HepG2 (cell line): ENCODE results near the gene AMBRA1.

Experiments
- FOXP1 ChIP-seq, 2 experiments: fragments of 450-650 bp in 1 of 2; IDR thresholded peaks; 2 replicates each; pipeline ENCODE4 v1.6.1; 2017 to 2018; ENCODE audit warnings: antibody characterized with exemption in 1 of 2
- GZF1 ChIP-seq: sonication (generic); formaldehyde crosslinking; IDR thresholded peaks from 2 replicates; pipeline ENCODE4 v1.5.1; 2020; ENCODE audit warnings: mild to moderate bottlenecking, missing genetic modification reagents
- SETDB1 ChIP-seq: sonication (generic); formaldehyde crosslinking; IDR thresholded peaks from 2 replicates; pipeline ENCODE4 v1.5.1; 2020; ENCODE audit warnings: missing genetic modification reagents, mild to moderate bottlenecking, borderline replicate concordance
- SP1 ChIP-seq, 2 experiments: fragments of 450-650 bp in 1 of 2; sonication (generic) in 1 of 2; formaldehyde crosslinking in 1 of 2; IDR thresholded peaks; 2 replicates each; pipeline versions ENCODE4 v1.4.0 to v1.6.1; 2016 to 2020; ENCODE audit warnings: missing genetic modification reagents in 1 of 2
- XRCC5 ChIP-seq: fragments of 200-400 bp; formaldehyde crosslinking; optimal IDR thresholded peaks from 2 replicates; pipeline ENCODE3; 2017; ENCODE audit warnings: mild to moderate bottlenecking, low read length
- ZKSCAN1 ChIP-seq: fragments of 150-350 bp; IDR thresholded peaks from 2 replicates; pipeline ENCODE4 v1.6.1; 2014; ENCODE audit warnings: low read length
- ZNF138 ChIP-seq: sonication (generic); formaldehyde crosslinking; IDR thresholded peaks from 2 replicates; pipeline ENCODE4 v1.5.0; 2020; ENCODE audit warnings: mild to moderate bottlenecking, low read depth, missing genetic modification reagents
- ZNF274 ChIP-seq: sonication (generic); formaldehyde crosslinking; IDR thresholded peaks from 2 replicates; pipeline ENCODE4 v1.5.1; 2020; ENCODE audit warnings: mild to moderate bottlenecking, missing genetic modification reagents
- ZNF629 ChIP-seq: sonication (generic); formaldehyde crosslinking; conservative IDR thresholded peaks from 2 replicates; pipeline ENCODE4 v1.5.0; 2020; ENCODE audit warnings: missing genetic modification reagents
- TF ChIP-seq, protein P1 (sequence below): sonication (generic); formaldehyde crosslinking; IDR thresholded peaks from 2 replicates; pipeline ENCODE4 v1.4.0; 2020; ENCODE audit warnings: missing genetic modification reagents, mild to moderate bottlenecking, borderline replicate concordance
- TF ChIP-seq, protein P2 (sequence below): sonication (generic); formaldehyde crosslinking; IDR thresholded peaks from 2 replicates; pipeline ENCODE4 v1.5.0; 2020; ENCODE audit warnings: mild to moderate bottlenecking, missing genetic modification reagents, moderate library complexity
- TF ChIP-seq, protein P3 (sequence below): sonication (generic); formaldehyde crosslinking; IDR thresholded peaks from 2 replicates; pipeline ENCODE4 v1.8.0; 2022; ENCODE audit warnings: mild to moderate bottlenecking, missing genetic modification reagents; ENCODE audit not compliant: insufficient replicate concordance

DNA sequence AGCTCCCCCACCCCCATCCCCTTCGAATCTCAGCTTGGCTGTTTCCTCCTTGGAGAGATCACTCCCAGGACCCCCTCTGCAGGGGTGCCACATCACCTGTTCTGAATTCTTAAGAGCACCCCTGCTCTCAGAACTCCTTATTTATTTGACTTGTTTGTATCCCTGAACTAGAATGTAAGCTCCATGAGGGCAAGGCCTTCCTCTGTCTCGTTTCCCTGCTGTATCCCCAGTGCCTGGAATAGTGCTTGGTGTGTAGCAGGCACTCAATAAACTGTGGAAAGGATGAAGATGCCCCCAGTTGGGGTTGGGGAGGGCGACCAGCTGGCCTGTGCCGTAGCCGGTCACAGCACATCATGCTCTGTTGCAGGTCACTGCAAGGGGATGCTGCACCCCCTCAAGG, 216.0 kb downstream of the AMBRA1 start:
- no peak for TF ChIP-seq GZF1 (CRISPR knock-in tag)
- TF ChIP-seq, protein P1, sequence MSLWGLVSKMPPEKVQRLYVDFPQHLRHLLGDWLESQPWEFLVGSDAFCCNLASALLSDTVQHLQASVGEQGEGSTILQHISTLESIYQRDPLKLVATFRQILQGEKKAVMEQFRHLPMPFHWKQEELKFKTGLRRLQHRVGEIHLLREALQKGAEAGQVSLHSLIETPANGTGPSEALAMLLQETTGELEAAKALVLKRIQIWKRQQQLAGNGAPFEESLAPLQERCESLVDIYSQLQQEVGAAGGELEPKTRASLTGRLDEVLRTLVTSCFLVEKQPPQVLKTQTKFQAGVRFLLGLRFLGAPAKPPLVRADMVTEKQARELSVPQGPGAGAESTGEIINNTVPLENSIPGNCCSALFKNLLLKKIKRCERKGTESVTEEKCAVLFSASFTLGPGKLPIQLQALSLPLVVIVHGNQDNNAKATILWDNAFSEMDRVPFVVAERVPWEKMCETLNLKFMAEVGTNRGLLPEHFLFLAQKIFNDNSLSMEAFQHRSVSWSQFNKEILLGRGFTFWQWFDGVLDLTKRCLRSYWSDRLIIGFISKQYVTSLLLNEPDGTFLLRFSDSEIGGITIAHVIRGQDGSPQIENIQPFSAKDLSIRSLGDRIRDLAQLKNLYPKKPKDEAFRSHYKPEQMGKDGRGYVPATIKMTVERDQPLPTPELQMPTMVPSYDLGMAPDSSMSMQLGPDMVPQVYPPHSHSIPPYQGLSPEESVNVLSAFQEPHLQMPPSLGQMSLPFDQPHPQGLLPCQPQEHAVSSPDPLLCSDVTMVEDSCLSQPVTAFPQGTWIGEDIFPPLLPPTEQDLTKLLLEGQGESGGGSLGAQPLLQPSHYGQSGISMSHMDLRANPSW (CRISPR knock-in tag), result no peak
- TF ChIP-seq FOXP1 (IDR thresholded peaks at IDR 0.05), result no peak
- no peak for TF ChIP-seq FOXP1 (CRISPR knock-in tag; IDR thresholded peaks at IDR 0.05)
- TF ChIP-seq, protein P2, sequence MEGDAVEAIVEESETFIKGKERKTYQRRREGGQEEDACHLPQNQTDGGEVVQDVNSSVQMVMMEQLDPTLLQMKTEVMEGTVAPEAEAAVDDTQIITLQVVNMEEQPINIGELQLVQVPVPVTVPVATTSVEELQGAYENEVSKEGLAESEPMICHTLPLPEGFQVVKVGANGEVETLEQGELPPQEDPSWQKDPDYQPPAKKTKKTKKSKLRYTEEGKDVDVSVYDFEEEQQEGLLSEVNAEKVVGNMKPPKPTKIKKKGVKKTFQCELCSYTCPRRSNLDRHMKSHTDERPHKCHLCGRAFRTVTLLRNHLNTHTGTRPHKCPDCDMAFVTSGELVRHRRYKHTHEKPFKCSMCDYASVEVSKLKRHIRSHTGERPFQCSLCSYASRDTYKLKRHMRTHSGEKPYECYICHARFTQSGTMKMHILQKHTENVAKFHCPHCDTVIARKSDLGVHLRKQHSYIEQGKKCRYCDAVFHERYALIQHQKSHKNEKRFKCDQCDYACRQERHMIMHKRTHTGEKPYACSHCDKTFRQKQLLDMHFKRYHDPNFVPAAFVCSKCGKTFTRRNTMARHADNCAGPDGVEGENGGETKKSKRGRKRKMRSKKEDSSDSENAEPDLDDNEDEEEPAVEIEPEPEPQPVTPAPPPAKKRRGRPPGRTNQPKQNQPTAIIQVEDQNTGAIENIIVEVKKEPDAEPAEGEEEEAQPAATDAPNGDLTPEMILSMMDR, result no peak
- no peak for TF ChIP-seq ZNF629 (CRISPR knock-in tag)
- TF ChIP-seq ZNF274 (CRISPR knock-in tag), result no peak
- TF ChIP-seq SETDB1, result no peak
- TF ChIP-seq SP1 (IDR thresholded peaks at IDR 0.05), result no peak
- TF ChIP-seq SP1 (CRISPR knock-in tag; IDR thresholded peaks at IDR 0.05), result no peak
- TF ChIP-seq, protein P3, sequence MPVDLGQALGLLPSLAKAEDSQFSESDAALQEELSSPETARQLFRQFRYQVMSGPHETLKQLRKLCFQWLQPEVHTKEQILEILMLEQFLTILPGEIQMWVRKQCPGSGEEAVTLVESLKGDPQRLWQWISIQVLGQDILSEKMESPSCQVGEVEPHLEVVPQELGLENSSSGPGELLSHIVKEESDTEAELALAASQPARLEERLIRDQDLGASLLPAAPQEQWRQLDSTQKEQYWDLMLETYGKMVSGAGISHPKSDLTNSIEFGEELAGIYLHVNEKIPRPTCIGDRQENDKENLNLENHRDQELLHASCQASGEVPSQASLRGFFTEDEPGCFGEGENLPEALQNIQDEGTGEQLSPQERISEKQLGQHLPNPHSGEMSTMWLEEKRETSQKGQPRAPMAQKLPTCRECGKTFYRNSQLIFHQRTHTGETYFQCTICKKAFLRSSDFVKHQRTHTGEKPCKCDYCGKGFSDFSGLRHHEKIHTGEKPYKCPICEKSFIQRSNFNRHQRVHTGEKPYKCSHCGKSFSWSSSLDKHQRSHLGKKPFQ, result no peak
- no peak for TF ChIP-seq ZNF138
- TF ChIP-seq ZKSCAN1, result no peak
- TF ChIP-seq XRCC5, result no peak
